IMR-90 (cell line): ENCODE data around the gene ZNF768. TPM values are rescaled to one million over a fixed set of nuclear protein-coding genes. Genes with fewer than 3 reads are reported as not detected.

Source experiments
- ATAC-seq: fragments of 200-7000 bp; cut with Tn5 transposase; 2 replicates; pipeline ENCODE4 v1.9.1; 2020; ENCODE audit warnings: low read depth, mild to moderate bottlenecking, moderate library complexity
- BruUV-seq: library from RNA; stranded (reverse); fragments of 400-500 nt; replicated peaks from 2 replicates; lab custom pipeline; 2021; lab: Mats Ljungman, UMichigan
- CTCF ChIA-PET: fragments of 300-600 bp; formaldehyde crosslinking; extraction: SDS; loops from one replicate; lab custom pipeline; 2021; ENCODE audit warnings: antibody characterized with exemption; lab: Yijun Ruan, JAX
- POLR2A ChIA-PET: fragments of 300-600 bp; sonication (Branson Sonifier 250); formaldehyde crosslinking; loops from one replicate; lab custom pipeline; 2022; ENCODE audit warnings: antibody characterized with exemption; ENCODE audit not compliant: unreplicated experiment; lab: Charles Lee
- DNase-seq: peaks from one replicate; pipeline ENCODE4 v3.0.0; 2013
- H2AFZ ChIP-seq: replicated peaks from 2 replicates; pipeline ENCODE3; 2013; ENCODE audit warnings: low read length, mild to moderate bottlenecking; ENCODE audit not compliant: poor library complexity
- H2AK5ac ChIP-seq: 2 replicates; pipeline ENCODE4 v1.6.1; 2013; ENCODE audit warnings: low read depth, low read length, inconsistent platforms
- H2AK9ac ChIP-seq: replicated peaks from 2 replicates; pipeline ENCODE3; 2013; ENCODE audit warnings: mild to moderate bottlenecking, low read depth, low read length, moderate library complexity; ENCODE audit not compliant: poor library complexity
- H2BK120ac ChIP-seq: 2 replicates; pipeline ENCODE4 v1.6.1; 2013; ENCODE audit warnings: low read depth, low read length, inconsistent platforms
- H2BK15ac ChIP-seq: 3 replicates; pipeline ENCODE4 v1.6.1; 2013; ENCODE audit warnings: low read depth, low read length, inconsistent platforms
- H2BK20ac ChIP-seq: 2 replicates; pipeline ENCODE4 v1.6.1; 2013; ENCODE audit warnings: low read depth, mild to moderate bottlenecking, inconsistent platforms, low read length, moderate library complexity
- H2BK5ac ChIP-seq: 2 replicates; pipeline ENCODE4 v1.6.1; 2013; ENCODE audit warnings: mild to moderate bottlenecking, low read depth, low read length, inconsistent platforms; ENCODE audit not compliant: poor library complexity, severe bottlenecking
- H3K14ac ChIP-seq: replicated peaks from 2 replicates; pipeline ENCODE4 v1.6.1; 2013; ENCODE audit warnings: low read depth, low read length, inconsistent platforms
- H3K18ac ChIP-seq: 2 replicates; pipeline ENCODE4 v1.6.1; 2013; ENCODE audit warnings: low read depth, low read length, control low read depth
- H3K23ac ChIP-seq: 2 replicates; pipeline ENCODE4 v1.6.1; 2013; ENCODE audit warnings: low read depth, low read length, inconsistent platforms
- H3K27ac ChIP-seq: 2 replicates; pipeline ENCODE4 v1.5.1; 2013; ENCODE audit warnings: mild to moderate bottlenecking, control low read depth, low read length; ENCODE audit not compliant: insufficient read depth
- H3K27me3 ChIP-seq: 2 replicates; pipeline ENCODE4 v1.6.1; 2013; ENCODE audit warnings: low read length; ENCODE audit not compliant: control insufficient read depth, insufficient read depth
- H3K36me3 ChIP-seq: 2 replicates; pipeline ENCODE4 v1.6.1; 2013; ENCODE audit warnings: low read length, mixed read lengths; ENCODE audit not compliant: control insufficient read depth, insufficient read depth
- H3K4ac ChIP-seq: 2 replicates; pipeline ENCODE4 v1.6.1; 2013; ENCODE audit warnings: low read depth, low read length, inconsistent platforms
- H3K4me1 ChIP-seq: 2 replicates; pipeline ENCODE4 v1.6.1; 2013; ENCODE audit warnings: low read length, mixed read lengths; ENCODE audit not compliant: control insufficient read depth, insufficient read depth
- H3K4me2 ChIP-seq: 2 replicates; pipeline ENCODE4 v1.6.1; 2013; ENCODE audit warnings: low read depth, mild to moderate bottlenecking, control low read depth, low read length, moderate library complexity
- H3K4me3 ChIP-seq: 2 replicates; pipeline ENCODE4 v1.5.1; 2013; ENCODE audit warnings: low read depth, mild to moderate bottlenecking, control low read depth, low read length, moderate library complexity; ENCODE audit not compliant: insufficient read depth
- H3K56ac ChIP-seq: 2 replicates; pipeline ENCODE4 v1.6.1; 2013; ENCODE audit warnings: low read length, inconsistent platforms; ENCODE audit not compliant: insufficient read depth; ENCODE audit errors: extremely low read depth
- H3K79me1 ChIP-seq, 2 experiments: 2 replicates each; pipeline ENCODE4 v1.6.1; 2013; ENCODE audit warnings: low read length in 2 of 2, inconsistent platforms in 1 of 2, low read depth in 1 of 2
- H3K9ac ChIP-seq: 2 replicates; pipeline ENCODE4 v1.6.1; 2013; ENCODE audit warnings: low read depth, low read length, control low read depth
- H3K9me1 ChIP-seq: 2 replicates; pipeline ENCODE4 v1.6.1; 2013; ENCODE audit warnings: low read length, inconsistent platforms; ENCODE audit not compliant: insufficient read depth
- H3K9me3 ChIP-seq: 2 replicates; pipeline ENCODE4 v1.6.1; 2013; ENCODE audit warnings: low read length; ENCODE audit not compliant: control insufficient read depth, insufficient read depth
- H4K20me1 ChIP-seq: 2 replicates; pipeline ENCODE4 v1.6.1; 2013; ENCODE audit warnings: low read length, inconsistent platforms; ENCODE audit not compliant: insufficient read depth
- H4K5ac ChIP-seq: 2 replicates; pipeline ENCODE4 v1.6.1; 2013; ENCODE audit warnings: mild to moderate bottlenecking, low read depth, low read length, control low read depth
- H4K8ac ChIP-seq, 2 experiments: 2 replicates each; pipeline ENCODE4 v1.6.1; 2013; ENCODE audit warnings: low read depth in 2 of 2, low read length in 2 of 2, control low read depth in 1 of 2, inconsistent platforms in 1 of 2
- H4K91ac ChIP-seq: 2 replicates; pipeline ENCODE4 v1.6.1; 2013; ENCODE audit warnings: low read depth, low read length, inconsistent platforms; ENCODE audit not compliant: insufficient read depth
- ELK1 ChIP-seq: fragments of 150-350 bp; IDR thresholded peaks from 2 replicates; pipeline ENCODE4 v1.6.1; 2016; ENCODE audit warnings: low read depth, mild to moderate bottlenecking, low read length, moderate library complexity, borderline replicate concordance
- FOS ChIP-seq: fragments of 150-350 bp; IDR thresholded peaks from 2 replicates; pipeline ENCODE4 v1.6.1; 2016; ENCODE audit warnings: low read depth, low read length
- MAFK ChIP-seq: IDR thresholded peaks from 2 replicates; pipeline ENCODE4 v1.6.1; 2012; ENCODE audit warnings: low read depth, low read length, improper control_type of control experiment
- MAZ ChIP-seq: IDR thresholded peaks from 2 replicates; pipeline ENCODE4 v1.6.1; 2012; ENCODE audit warnings: low read depth, mild to moderate bottlenecking, low read length, improper control_type of control experiment, moderate library complexity, borderline replicate concordance
- WGBS, 2 experiments: methylation state at CpG; one replicate each; pipeline versions ENCODE4 v1.1.5 to v1.1.7; 2013; ENCODE audit warnings: missing lambda C conversion rate in 2 of 2; ENCODE audit not compliant: insufficient read length in 1 of 2; ENCODE audit errors: extremely low coverage in 2 of 2; 5-methylcytosine and 5-hydroxymethylcytosine counted together
- dilution Hi-C: fragments of 300-500 bp; cut with HindIII; formaldehyde crosslinking; loops from one replicate; pipeline ENCODE4 v1.14.3; 2018; ENCODE audit warnings: low sequenced_read_pairs; ENCODE audit not compliant: unreplicated experiment
- in situ Hi-C: fragments of 300-500 bp; cut with MboI; formaldehyde crosslinking; loops from 3 replicates; pipeline ENCODE4 v1.14.3; 2019; ENCODE audit warnings: low sequenced_read_pairs, inconsistent platforms, mixed read lengths
- intact Hi-C: fragments of 100-400 bp; cut with micrococcal nuclease; formaldehyde crosslinking; loops from 2 replicates; pipeline ENCODE4 v1.10.0; 2022
- polyA plus RNA-seq, 3 experiments: library from polyadenylated mRNA; depleted of rRNA; stranded (reverse); fragments of >200 nt; gene quantifications; 2 replicates each; pipeline ENCODE4 v1.2.3, GENCODE V29; 2012; ENCODE audit warnings: low replicate concordance in 1 of 3
- total RNA-seq: library from RNA; depleted of rRNA; stranded (reverse); fragments of >200 nt; gene quantifications from 2 replicates; pipeline ENCODE4 v1.2.3, GENCODE V29; 2012

ZNF768 gene
- total and polyA plus RNA-seq, 2 of the 4 experiments (the other 2 are of a cell fraction), result 9.3 to 22.1 TPM

DNA sequence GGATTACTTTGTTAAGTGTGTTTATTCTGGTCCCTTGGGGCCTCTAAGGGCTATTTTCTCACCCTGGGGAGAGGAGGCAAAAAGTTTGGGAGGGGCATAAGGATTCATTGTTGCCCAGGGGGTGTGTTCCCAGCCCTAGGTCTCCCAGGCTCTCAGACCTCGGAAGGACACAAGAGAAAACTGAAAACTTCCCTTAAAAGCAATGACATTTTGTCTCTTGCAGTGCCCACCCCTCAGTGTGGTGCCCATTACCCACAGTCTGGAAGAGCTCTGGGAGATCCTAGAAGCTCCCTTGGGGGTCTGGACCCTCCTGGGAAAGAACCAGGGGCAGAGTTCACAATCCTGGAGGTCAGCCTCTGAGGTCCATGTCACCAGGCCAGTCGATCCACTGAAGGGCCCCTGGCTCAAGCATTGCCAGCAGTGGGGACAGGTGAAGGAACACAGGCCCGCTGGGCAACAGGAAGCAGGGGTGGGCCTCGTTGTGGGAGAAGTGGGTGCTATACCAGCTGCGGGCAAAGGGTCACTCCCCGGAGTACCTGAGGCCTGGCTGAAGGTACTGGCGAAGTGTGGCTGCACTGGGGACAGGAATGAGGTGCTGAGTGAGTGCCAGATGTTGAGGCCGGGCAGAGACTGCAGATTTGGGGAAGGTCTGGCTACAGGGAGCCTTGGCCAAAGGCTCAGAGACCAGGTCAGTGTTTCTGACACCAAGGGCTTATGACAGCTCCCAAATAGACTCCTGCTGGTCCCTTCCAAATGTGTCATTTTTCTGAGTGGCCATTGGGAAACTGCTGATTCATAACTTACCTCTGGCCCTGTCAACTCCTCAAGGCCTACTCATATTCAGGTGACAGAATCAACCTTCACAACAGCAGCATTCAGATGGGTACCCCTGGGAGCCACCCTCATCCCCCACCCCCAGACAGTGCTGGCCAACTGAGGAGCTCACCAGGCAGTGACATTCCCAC is 12.9 kb upstream of the ZNF768 start:
- intact Hi-C loops (no loop called here), in situ Hi-C loops (loop anchor here (5.0 kb wide), 1 partner anchor 33 kb away; the partner anchor contains the start of gene ZNF688)
- POLR2A ChIA-PET, result no interaction called here

More for the DNA sequence above, 12.9 kb upstream of the ZNF768 start:
- Histone ChIP-seq H4K8ac (no peak overlapping the region), H4K5ac (no peak overlapping the region), H2BK20ac (no peak overlapping the region), H3K4me1 (peaks cover 15% of the 10 kb centered on the region), H3K56ac (no peak overlapping the region), H3K23ac (no peak overlapping the region), H3K18ac (no peak overlapping the region), H3K9me1 (peaks cover 7% of the 10 kb centered on the region; the same call in 1 of the 2 replicates), H2AK9ac (no peak overlapping the region), H3K14ac (no peak overlapping the region), H4K91ac (no peak overlapping the region; the same call in 1 of the 2 replicates), H2BK15ac (no peak overlapping the region), H2AFZ (no peak overlapping the region), H3K79me1 (peaks cover 9 to 17% of the 10 kb centered on the region in 2 experiments), H3K27me3 (no peaks in the 10 kb centered on the region), H3K27ac (no peak overlapping the region), H3K4me3 (no peak overlapping the region), H3K9ac (no peak overlapping the region), H3K4me2 (no peak overlapping the region), H2BK120ac (no peak overlapping the region), H3K36me3 (no peaks in the 10 kb centered on the region), H3K9me3 (no peaks in the 10 kb centered on the region), H3K4ac (no peak overlapping the region), H2BK5ac (no peak overlapping the region), H2AK5ac (0 out of 2 replicates have a peak overlapping the region, but pooled peaks have one; percentile 5), H4K20me1 (no peaks in the 10 kb centered on the region)
- no peak for ATAC-seq
- 96% methylated on average over 5 of the region's 8 CpGs; no CpG with 5 or more reads in 1 of the 2 experiments for WGBS, 2 experiments
- CTCF ChIA-PET, result no interaction called here
- dilution Hi-C loops, result no loop called here
- TF ChIP-seq ELK1 (no peak), FOS (no peak), MAFK (no peak), MAZ (no peak)
- no peak for DNase-seq
- no TSS peak for BruUV-seq
